Peyer's patch (tissue), 4 donors: ENCODE measurements around the gene SERINC5.

Experiments used
- POLR2A ChIP-seq, 2 donors: fragments of 450-650 bp; IDR thresholded peaks; one replicate each; pipeline ENCODE4 v1.5.1; 2017; ENCODE audit warnings: antibody characterized with exemption in 2 of 2, mild to moderate bottlenecking in 2 of 2, moderate library complexity in 2 of 2
- TF ChIP-seq, protein P1 (sequence below), 6 experiments: fragments of 450-650 bp in 4 of 6; fragments of 200-600 bp in 2 of 6; sonication (generic) in 1 of 6; IDR thresholded peaks; one replicate each; pipeline ENCODE4 v1.5.1; 2017 to 2019; ENCODE audit warnings: antibody characterized with exemption in 6 of 6, mild to moderate bottlenecking in 3 of 6, moderate library complexity in 1 of 6

DNA sequence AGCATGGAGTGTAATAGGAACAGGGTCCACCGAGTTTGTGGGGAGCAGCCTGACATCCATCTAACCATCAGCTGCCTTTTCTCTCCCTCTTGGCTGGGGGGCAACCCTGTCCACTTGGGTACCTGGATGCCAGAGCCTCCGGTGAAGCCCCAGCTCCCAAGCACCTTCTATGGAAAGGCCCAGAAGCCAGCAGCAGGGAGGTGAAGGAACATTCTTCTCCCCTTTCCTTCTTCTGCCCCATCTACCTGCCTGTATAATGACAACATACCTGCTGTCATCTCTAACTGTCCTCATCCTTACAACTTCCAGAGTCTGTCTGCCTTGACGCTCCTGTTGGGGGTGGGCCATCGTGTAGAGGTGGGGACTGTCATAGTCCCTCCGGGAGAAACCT lies 187.6 kb downstream of the SERINC5 start:
- TF ChIP-seq, protein P1, sequence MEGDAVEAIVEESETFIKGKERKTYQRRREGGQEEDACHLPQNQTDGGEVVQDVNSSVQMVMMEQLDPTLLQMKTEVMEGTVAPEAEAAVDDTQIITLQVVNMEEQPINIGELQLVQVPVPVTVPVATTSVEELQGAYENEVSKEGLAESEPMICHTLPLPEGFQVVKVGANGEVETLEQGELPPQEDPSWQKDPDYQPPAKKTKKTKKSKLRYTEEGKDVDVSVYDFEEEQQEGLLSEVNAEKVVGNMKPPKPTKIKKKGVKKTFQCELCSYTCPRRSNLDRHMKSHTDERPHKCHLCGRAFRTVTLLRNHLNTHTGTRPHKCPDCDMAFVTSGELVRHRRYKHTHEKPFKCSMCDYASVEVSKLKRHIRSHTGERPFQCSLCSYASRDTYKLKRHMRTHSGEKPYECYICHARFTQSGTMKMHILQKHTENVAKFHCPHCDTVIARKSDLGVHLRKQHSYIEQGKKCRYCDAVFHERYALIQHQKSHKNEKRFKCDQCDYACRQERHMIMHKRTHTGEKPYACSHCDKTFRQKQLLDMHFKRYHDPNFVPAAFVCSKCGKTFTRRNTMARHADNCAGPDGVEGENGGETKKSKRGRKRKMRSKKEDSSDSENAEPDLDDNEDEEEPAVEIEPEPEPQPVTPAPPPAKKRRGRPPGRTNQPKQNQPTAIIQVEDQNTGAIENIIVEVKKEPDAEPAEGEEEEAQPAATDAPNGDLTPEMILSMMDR (IDR thresholded peaks at IDR 0.05), result no peak
- no peak for TF ChIP-seq POLR2A (IDR thresholded peaks at IDR 0.05)
